HG02798 (cell line): Measurements from ENCODE around the gene ADA.

ENCODE experiments used
- ATAC-seq: cut with Tn5 transposase; IDR thresholded peaks from one replicate; pipeline ENCODE4 v1.9.1; 2021; ENCODE audit warnings: mild to moderate bottlenecking; ENCODE audit not compliant: unreplicated experiment, poor library complexity

ADA gene

DNA sequence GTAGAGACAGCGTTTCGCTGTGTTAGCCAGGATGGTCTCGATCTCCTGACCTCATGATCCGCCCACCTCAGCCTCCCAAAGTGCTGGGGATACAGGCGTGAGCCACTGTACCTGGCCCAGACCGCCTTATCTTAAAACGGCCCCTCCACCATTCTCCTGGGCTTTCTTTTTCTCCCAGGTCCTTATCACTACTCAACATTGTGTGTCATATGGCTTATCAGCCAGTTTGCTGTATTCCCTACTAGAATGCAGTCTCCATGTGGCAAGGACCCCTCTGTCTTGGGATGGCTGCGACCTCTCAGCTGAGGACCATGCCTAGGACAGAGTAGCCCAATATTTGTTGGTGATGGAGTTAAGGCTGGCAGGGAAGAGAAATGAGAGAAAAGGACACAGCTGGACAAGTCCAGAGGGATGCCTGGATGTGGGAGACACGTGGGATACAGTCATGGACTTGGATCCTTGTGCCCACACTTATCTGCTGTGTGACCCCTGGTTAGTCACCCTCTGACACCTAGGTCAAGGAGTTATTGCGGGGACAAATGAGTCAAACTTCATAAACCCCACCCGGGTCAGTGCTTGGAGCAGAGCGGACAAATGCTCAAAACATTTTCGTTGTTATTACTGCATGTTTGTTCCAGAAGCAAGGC lies 24.0 kb downstream of the ADA start:
- no peak for ATAC-seq

GRCh38 chr20:44626278-44626677 lies 25.2 kb downstream of the ADA start:
- ATAC-seq: no peak

DNA sequence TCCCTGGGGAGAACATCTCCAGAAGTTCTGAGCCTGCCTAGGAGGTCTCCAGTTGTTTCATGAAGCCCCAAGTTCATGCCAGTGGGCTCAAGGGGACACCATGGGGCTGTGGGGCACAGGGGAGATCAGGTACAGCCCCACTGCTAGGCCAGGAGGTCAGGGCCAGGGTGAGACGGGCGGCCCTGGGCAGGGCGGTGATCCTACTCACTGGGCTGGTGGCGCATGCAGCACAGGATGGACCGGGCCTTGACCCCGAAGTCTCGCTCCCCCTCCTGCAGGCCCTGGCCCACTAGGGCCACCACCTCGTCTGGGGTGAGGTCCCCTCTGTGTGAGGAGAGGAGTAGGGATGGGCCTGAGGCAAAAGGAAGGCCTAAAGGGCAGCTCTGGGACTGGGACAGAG lies 26.1 kb downstream of the ADA start:
- ATAC-seq: no peak

DNA sequence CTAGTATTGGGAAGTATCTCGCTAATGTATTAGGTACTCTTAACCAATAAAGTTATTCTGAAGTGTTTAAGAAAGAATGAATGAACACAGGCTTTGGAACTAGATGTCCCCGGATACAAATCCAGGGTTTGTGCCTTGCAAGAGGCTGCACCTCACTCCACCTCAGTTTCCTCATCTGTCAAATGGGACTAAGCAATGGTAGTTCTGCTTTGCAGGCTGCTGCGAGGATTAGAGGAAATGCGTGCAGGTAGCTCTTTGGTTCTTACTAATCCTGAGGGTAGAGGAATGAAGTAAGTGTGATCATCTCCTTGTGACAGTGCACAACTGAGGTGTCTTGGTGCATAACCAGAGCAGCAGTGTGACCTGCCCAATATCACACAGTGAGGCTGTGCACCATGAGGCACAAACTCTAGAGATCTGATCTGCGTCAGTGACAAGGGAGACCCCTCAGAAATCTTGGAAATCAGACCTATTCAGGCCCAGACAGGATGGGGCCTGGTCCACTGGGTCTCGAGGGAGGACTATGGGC lies 26.7 kb downstream of the ADA start:
- ATAC-seq: no peak

DNA sequence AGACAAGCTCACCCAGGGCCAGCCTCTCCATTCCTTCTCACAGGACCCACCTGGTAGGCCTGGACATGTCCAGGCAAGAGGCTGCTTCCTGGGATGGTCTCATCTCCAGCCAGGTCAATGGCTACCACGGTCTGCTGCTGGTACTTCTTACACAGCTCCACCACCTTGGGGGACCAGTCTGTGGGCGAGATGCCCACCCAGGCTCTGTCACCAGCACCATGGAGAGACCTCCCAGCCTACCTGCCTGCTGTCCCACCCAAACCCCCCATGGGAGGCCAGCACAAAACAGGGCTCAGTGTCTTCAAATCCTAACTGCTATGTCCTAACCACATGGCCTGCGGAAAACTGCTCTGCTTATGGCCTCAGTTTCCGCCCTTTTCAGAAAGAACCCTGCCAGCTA lies 27.3 kb downstream of the ADA start:
- no peak for ATAC-seq

GRCh38 chr20:44622501-44623270 lies 28.8 kb downstream of the ADA start:
- ATAC-seq: no peak

- ATAC-seq: no peak
Measured at GRCh38 chr20:44621939-44622338, 29.6 kb downstream of the ADA start.

DNA sequence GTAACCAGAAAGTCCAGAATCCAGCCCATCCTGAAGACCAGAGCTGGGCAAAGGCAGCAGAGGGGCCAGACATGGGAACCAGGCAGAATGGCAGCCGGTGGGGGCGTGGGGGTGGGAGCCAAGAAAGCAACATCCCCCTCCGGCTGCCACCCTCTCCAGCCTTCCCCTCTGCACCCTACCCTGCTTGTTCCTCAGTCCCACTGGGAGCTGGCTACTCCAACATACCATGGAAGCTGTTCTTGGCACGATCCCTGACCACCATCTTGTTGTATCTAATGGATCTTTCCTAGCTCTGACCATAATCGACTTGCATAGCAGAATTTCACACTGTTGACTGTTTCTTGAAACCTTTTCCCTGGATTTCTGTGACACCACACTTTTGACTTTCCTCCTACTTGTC lies 30.2 kb downstream of the ADA start:
- no peak for ATAC-seq

DNA sequence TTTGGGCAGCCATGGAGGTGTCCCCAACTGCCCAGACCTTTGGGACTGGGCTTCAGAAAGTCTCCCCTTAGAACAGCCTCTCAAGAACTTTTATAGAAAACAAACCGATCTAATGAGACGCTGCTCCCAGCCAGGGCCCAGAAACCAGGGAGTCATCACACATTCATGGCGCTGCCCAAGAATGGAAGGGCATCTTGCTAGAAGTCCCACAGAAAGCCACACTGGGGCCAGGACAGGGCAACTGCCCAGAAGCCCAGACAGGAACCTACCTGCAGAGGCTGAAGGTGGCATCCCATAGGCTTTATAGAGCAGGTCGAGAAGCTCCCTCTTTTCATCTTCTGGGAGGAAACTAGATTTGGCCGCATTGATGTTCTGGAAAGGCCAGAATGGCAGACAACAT lies 31.5 kb downstream of the ADA start:
- no peak for ATAC-seq

GRCh38 chr20:44619294-44619693 lies 32.2 kb downstream of the ADA start:
- ATAC-seq: no peak

DNA sequence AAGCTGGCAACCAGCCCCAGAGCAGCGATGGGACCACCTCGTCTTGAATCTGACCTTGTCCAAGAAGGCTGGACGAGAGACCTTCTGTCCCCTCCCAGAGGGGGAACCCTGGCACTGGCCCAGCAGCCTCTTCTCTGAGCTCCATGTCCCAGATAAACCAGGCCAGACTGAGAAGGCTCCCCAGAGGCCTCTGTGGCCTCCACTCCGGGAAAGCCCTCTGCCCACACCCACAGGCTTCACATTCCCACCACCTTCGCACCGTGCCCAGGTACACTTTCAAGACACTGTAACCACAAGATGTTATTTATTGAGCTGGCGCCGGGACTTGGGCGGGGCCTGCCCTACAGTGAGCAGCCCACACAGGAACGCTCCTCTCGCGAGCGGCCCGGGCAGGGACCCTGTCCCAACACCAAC lies 33.2 kb downstream of the ADA start:
- ATAC-seq: no peak

DNA sequence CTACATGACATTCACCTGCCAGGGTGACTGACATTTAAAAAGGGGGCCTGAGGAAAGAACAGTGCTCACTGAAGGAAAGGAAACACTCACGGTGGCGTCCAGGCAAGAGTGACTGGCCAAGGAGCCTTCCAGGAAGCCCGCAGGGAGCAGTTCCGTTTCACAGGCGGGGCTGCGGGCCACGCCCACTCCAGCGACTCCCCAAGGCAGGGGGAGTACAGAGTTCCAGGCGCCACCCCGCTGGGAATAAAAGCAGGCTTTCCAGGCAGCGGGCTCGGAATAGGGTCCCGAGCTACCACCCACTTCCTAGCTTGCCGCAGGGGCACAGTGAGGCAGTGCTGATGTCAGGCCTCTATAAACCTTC lies 34.9 kb downstream of the ADA start:
- no peak for ATAC-seq

GRCh38 chr20:44615876-44616603 lies 35.5 kb downstream of the ADA start:
- no peak for ATAC-seq

GRCh38 chr20:44615169-44615791 lies 36.2 kb downstream of the ADA start:
- ATAC-seq: no peak

DNA sequence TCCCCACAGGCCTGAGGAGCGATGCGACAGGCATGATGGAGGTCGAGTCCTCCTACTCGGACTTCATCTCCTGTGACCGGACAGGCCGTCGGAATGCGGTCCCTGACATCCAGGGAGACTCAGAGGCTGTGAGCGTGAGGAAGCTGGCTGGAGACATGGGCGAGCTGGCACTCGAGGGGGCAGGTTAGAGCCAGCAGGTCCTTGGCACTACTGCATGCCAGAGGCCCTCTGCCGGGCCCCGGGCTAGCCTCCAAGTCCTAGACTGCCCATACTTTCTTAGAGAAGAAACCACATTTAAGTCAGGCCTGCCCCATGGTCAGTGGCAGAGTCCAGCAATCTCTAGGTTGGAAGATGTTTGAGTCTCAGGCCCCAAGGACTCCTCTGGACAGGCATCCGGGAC lies 37.0 kb downstream of the ADA start:
- no peak for ATAC-seq

GRCh38 chr20:44613575-44613974 lies 37.9 kb downstream of the ADA start:
- no peak for ATAC-seq

DNA sequence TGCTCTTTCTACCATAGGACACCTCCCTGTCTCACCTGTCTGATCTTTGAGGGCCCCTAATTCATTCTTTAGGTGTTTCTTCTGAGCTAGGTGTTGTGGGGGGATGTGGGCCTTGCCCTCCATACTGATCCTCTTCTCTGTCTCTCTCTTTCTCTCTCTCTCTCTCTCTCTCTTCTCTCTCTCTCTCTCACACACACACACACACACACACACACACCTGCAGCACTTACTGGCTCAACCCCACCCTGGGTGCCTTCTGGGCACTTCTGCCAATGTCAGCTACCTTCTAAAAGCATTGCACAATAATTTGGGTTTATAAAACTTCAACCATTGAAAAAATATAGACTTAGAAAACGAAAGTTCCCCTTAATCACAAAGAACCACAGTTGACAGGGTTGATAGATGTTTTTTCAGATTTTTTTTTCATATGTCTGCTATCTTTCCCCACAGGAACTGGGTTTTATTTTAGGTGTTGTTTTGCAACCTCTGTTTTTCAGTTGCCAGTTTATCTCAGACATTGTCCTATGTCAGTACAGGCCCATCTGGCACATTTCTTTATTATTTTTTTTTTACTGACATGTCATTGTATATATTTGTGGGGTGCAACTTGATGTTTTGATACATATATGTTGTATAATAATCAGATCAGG lies 41.1 kb downstream of the ADA start:
- ATAC-seq: no peak

DNA sequence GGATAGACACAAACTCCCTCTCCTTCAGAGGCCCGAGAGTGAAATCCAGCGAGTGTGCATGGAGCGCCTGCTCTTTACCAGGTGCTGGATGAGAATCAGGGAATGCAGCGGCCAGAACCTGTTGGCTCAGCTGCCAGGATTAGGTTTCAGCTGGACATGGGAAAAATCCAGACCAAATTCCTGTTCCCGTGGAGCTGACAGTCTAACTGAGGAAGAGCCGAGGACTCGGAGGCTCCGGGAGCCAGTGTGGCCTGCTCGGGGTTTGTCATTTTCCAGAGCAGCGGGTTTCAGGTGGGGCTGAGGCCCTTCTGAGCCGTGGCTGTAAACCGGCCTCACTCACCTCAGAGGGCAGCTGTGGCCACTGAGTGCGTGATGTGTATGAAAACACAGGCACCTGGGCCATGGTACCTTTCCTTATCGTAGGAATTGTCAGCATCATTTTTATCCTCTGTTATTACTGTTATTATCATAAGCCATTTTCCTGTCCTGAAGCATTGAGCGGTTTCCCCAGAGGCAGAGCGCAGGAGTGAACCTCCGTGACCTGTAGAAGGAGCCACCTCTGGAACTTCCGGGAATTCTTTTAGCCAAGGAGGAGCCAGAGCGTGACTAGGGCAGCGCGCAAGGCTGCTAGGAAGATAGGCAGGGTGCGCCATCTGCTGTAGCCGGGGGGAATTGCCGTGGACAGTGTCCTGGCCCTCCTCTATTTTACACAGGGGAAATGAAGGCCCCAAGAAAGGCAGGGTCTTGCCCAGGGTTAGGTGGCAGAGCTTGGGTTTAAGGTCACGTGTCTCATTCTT lies 41.8 kb downstream of the ADA start:
- ATAC-seq: peak; percentile 91

- no peak for ATAC-seq
Measured at GRCh38 chr20:44609006-44609515, 42.4 kb downstream of the ADA start.
